ENCODE data around the gene DAB2IP.
"Not testable (repeated sequence)": the region's sequence is repeated elsewhere in the genome, so short reads cannot be mapped to it uniquely, and the experiment has no call there.

The DAB2IP gene

DNA sequence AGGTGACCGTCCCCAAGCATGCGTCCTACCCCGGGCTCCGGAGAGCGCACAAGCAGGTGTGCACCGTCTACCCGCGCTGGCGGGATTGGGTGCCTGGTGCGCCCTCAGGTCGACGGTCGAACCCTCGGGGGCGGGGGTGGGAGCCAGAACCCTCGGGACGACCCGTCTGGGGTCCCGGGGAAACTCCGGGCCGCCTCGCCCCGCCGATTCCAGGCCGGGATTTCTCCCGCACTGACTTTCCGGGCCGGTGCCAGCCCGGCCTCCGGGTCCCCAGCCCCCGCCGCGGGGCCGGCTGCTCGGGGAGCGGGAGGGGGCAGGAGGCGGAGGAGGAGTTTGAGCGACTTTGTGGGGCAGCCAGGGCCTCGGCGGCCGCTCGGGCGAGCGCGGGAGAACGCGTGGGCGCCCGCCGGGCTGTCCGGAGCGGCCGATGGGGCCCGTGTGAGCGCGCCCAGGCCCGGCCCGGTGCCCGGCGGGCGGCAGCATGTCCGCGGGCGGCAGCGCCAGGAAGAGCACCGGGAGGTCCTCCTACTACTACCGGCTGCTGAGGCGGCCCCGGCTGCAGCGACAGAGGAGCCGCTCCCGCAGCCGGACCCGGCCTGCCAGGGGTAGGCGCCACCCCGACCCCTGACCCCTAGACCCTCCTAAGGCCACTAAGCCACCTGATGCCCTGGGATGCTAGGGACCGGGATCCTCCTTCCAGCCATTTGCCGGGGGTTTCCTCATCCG, at the start of gene DAB2IP:
Gene DAB2IP, plus strand, starts transcription at position 340 of the 726 bp plus-strand sequence. Its CDS starts 142 bp downstream, at position 482.
- no peak for DNase-seq

DNA sequence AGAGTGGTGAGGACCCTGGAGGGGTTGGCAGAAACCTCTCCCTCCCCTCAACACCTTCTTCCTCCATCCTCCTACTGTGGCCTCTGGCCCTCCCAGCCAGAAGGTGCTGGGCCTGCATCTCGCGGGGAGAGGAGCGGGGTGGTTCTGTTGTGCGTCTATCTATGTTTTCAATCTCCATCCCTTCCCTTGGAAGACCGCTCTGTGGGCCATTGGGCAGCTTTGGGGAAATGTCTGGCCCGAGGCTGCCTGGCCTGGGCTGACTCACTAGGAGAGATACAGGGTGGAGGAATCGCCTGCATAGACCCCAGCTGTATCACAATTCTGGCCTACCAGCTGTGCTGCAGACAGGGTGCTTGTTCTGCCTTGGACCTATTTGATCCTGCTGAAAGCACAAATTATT, 48.4 kb upstream of the DAB2IP start:
- DNase-seq = no peak

DNA sequence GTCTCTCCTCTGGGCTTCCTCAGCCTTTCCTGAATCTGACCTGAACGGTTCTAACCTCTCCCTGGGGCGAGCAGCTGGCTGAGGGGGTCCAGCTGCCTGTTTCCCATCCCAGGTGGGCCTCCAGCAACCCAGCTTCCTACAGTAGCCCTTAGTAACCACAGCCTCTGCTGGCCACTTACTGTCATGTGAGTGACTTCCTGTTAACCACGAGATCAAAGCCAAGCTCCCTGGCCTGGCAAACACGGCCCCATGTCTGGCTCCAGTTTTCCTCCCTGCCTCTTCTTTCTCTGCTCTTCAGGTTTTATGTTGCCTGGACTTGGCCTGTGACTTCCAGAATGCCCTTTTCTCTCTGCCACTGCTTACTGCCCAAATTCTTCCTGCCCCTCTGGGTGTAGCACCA, 47.2 kb upstream of the DAB2IP start:
- DNase-seq = no peak

GRCh38 chr9:121604654-121605053, 46.8 kb upstream of the DAB2IP start:
- no peak for DNase-seq

- DNase-seq = no peak
These were observed 43.8 kb upstream of the DAB2IP start for GRCh38 chr9:121607434-121608167.

DNA sequence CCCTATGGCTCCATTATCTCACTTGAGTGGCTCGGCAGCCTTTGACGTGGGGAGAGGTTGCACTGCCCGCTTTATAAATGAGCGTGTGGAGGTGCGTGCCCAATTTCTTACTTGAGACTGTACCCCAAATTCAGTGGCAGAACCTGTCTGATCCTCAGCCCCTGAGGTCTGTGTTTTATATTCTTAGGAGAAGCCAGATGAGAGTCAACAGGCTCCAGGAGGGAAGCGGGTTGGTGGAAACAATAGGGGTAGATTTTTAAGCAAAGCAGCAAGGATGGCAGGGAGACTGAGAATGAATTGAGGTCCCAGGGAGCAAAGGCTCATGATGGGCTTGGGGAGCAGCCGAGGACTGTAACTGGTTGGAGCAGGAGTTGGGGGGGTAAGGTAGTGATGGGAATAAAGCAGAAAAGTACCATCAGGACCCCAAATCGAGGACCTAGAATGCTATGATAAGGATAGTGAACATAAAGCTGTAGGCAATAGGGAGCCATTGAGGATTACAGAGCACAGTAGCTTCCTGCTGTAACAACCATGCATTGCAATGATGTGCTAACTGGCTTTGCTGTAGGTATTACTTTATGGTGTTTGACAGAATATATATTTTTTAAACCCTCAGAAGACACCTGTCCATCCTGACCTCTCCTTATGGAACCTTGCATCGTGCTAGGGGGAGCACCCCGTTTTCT, 43.1 kb upstream of the DAB2IP start:
- no peak for DNase-seq

DNA sequence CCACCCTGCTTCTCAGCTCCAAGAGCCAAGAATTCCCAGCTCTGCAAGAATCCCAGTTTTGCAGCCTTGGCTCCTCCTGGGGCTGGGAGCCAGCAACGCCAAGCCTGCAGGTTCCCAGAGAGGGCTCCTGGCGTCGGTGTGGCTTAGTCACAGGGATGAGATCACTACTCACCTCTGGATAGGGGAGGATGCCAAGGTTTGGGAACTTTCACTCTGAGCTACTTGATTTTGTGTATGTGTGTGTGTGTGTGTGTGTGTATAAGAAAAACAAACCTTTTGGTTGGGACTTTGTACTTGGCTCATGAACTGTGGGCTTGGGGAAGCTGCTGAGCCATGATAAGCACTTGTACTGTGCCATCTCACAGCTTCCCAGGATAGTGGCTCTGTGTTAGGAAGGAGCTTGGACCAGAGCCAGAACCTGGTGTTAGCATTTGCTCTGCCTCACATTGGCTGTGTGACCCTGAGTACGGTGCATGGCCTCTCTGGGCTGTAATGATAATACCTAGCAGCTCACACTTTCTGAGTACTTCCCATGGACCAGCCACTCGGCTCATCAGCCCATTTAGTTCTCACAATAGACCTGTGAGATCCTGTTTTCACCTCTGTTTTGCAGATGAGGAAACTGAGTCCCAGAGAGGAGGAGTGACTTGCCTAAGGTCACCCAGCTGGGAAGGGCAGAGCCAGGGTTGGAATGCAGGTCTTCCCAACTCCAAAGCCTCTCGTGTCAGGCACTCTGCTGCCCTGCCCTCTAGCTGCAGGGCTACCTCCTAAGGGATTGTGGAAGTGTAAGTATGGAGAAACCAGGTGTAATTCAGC, 41.4 kb upstream of the DAB2IP start:
- DNase-seq = no peak

GRCh38 chr9:121610638-121610953, 40.8 kb upstream of the DAB2IP start:
- no peak for DNase-seq

DNA sequence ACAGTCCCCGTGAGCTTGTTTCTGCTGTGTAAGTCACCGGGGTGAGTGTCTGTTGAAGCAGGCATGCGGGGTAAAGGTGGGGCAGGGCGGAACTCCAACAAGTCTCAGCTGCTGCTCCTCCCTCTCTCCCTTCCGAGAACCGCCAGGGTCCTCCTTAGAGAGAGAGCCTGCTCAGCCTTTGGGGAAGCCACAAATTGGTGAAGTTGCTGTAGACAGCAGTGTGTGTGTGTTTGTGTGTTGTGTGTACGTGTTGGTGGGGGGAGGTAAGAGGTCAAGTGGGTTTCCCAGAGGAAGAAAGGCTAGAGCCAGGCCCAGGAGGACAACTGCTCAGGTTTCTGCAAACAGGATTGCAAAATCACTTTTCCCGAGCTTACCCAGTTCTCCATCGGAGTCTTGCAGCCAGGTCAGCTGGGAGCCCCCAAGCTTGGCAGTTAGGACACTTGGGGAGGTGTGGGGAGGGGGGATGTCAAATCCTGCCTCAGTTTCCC, 38.9 kb upstream of the DAB2IP start:
- DNase-seq = no peak

GRCh38 chr9:121613009-121613752, 38.3 kb upstream of the DAB2IP start:
- no peak for DNase-seq

GRCh38 chr9:121616123-121616755, 35.2 kb upstream of the DAB2IP start:
- DNase-seq = no peak

- DNase-seq = no peak
These were observed 32.9 kb upstream of the DAB2IP start for GRCh38 chr9:121618504-121618903.

- not testable (repeated sequence) for DNase-seq
These were observed 32.5 kb upstream of the DAB2IP start for GRCh38 chr9:121618910-121619309.

GRCh38 chr9:121619545-121620324, 31.7 kb upstream of the DAB2IP start:
- DNase-seq = no peak

DNA sequence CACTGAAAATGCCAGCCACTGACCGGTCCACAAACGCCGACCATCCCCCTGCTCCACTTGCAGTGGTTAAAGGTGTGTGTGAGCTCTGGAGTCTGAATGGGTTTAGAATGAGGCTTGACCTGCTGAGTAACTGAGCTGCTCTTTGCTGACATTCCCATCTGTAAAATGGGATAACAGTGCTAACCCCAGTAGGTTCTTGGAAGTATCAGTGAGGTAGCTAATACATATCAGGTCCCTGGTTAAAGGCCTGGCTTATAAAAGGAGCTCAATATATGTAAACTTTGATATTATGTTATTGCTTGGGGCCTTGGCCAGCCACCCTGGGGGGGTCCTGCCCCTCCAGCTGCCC, 31.1 kb upstream of the DAB2IP start:
- no peak for DNase-seq

GRCh38 chr9:121620777-121621449, 30.5 kb upstream of the DAB2IP start:
- no peak for DNase-seq

GRCh38 chr9:121622387-121623203, 28.8 kb upstream of the DAB2IP start:
- no peak for DNase-seq

GRCh38 chr9:121623430-121623829, 28.0 kb upstream of the DAB2IP start:
- DNase-seq = not testable (repeated sequence)

- no peak for DNase-seq
These were observed 25.8 kb upstream of the DAB2IP start for GRCh38 chr9:121625590-121625989.

Measured in GOT3 (cell line).